Measurements from ENCODE around the gene CDCP1.
A peak's percentile ranks its signal among the peaks of the same experiment; 100 is the strongest.

Gene CDCP1

GRCh38 chr3:45043728-45044299 is 102.4 kb downstream of the CDCP1 start:
- H3K27ac ChIP-seq, result peak overlapping the region in 14 of 21 experiments; percentile 8 to 84 (median 55)

GRCh38 chr3:45042162-45042561 is 104.0 kb downstream of the CDCP1 start:
- Histone ChIP-seq H3K4me3 (no peak overlapping the region), H3K27ac (no peak overlapping the region)

More at GRCh38 chr3:45043728-45044299, 102.4 kb downstream of the CDCP1 start:
- H3K4me3 ChIP-seq, result no peak overlapping the region

- no peak overlapping the region for H3K27ac ChIP-seq
- no peak overlapping the region for H3K4me3 ChIP-seq
Measured at GRCh38 chr3:45041666-45042065, 104.5 kb downstream of the CDCP1 start.

GRCh38 chr3:45037720-45038455 is 108.3 kb downstream of the CDCP1 start:
- Histone ChIP-seq H3K4me3 (no peak overlapping the region), H3K27ac (peak overlapping the region in 1 of 21 experiments; percentile 43)

- Histone ChIP-seq H3K4me3 (peak overlapping the region in 6 of 7 experiments; percentile 6 to 33 (median 20)), H3K27ac (peak overlapping the region in 18 of 21 experiments; percentile 0 to 73 (median 53))
Measured at GRCh38 chr3:45035441-45036301, 110.5 kb downstream of the CDCP1 start.

- peak overlapping the region in 17 of 21 experiments; percentile 6 to 73 (median 54) for H3K27ac ChIP-seq
- no peak overlapping the region for H3K4me3 ChIP-seq
Measured at GRCh38 chr3:45034612-45035252, 111.4 kb downstream of the CDCP1 start.

- H3K4me3 ChIP-seq, result no peak overlapping the region
- peak overlapping the region in 11 of 21 experiments; percentile 6 to 73 (median 37) for H3K27ac ChIP-seq
Measured at GRCh38 chr3:45033791-45034190, 112.4 kb downstream of the CDCP1 start.
